SK-N-DZ (cell line): ENCODE results near the gene PC. TPM values are rescaled to one million over a fixed set of nuclear protein-coding genes. Genes with fewer than 3 reads are reported as not detected.
"Not testable (repeated sequence)": the region's sequence is repeated elsewhere in the genome, so short reads cannot be mapped to it uniquely, and the experiment has no call there.

ENCODE experiments used
- DNase-seq: peaks from one replicate; pipeline ENCODE4 v3.0.0-alpha.2; 2015; ENCODE audit warnings: low spot score
- polyA plus RNA-seq, 2 experiments: library from polyadenylated mRNA; depleted of rRNA; stranded (reverse); fragments of >200 nt; gene quantifications; 2 replicates each; pipeline ENCODE4 v1.2.3, GENCODE V29; 2014

PC gene
- polyA plus RNA-seq (2014; cell fraction: cytosol; rRNA removed): 20.3 and 23.9 TPM in 2 replicates
- 39.3 and 44.0 TPM in 2 replicates for polyA plus RNA-seq (2014; cell fraction: nucleus; rRNA removed)

DNA sequence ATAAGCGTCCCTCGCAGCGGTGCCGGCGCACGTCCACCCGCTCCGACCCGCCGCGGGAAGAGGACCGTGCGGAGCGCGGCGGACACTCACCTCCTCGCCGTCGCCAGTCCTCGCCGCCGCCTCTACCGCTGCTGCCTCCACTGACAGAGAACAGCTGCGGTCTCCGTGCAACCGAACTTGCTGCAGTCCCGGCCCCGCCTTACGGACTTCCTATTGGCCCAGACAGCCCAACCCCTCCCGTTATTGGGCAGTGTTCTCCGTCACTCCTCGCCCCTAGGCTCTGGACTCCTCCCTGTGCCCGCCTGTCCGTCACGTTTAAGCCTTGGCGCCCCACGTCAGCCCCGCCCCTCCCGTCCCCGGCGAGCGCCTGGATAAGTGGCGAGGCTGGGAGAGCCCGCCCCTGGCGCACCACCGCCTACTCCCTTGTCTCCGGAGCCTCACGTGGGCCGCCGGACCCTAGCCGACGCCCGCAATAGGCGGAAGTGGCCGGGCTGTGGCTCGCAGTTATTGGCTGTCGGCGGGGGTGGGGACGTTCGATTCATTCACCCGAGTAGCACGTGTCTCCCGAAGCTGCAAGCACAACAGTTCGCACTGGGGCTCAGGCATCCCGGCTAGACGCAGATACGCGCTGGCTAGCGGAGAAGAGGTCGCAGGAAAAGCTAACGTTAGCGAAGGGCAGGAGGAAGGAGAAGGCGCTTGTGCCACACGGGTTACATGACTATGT, at the start of gene PC:
PC (minus strand) TSS at position 152 of the 724 bp plus-strand sequence. CDS start 86,224 bp downstream, outside the sequence.
- peak; percentile 100 for DNase-seq

GRCh38 chr11:67007126-67007525, 48.9 kb upstream of the PC start:
- no peak for DNase-seq

GRCh38 chr11:67006029-67006884, 48.1 kb upstream of the PC start:
- DNase-seq: peak; percentile 63

GRCh38 chr11:67005200-67005599, 47.0 kb upstream of the PC start:
- not testable (repeated sequence) for DNase-seq

DNA sequence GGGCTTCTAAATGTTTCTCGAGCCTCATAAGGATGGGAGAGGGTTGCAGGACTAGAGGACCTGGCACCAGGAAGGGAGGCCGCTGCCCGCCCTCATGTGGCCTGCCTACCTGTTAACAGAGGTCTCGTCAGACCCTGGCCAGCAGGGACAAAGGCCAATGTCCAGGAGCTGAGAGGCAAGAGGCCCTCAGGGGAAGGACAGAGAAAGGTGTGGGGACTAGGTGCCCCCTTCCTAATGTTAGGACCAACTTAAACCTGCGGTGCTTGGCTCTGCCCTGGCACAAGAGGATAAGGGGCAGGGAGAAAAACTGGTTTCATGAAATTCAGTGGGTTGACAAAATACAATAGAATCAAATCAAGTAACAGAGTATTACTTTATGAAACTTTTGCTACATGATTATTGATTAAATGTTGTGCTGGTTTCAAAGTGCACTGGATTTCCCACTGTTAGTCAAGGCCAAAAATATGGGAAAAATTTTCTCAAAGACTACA, 44.8 kb upstream of the PC start:
- no peak for DNase-seq

GRCh38 chr11:67002297-67002913, 44.2 kb upstream of the PC start:
- no peak for DNase-seq

- no peak for DNase-seq
Measured at GRCh38 chr11:67001332-67001731, 43.1 kb upstream of the PC start.

DNA sequence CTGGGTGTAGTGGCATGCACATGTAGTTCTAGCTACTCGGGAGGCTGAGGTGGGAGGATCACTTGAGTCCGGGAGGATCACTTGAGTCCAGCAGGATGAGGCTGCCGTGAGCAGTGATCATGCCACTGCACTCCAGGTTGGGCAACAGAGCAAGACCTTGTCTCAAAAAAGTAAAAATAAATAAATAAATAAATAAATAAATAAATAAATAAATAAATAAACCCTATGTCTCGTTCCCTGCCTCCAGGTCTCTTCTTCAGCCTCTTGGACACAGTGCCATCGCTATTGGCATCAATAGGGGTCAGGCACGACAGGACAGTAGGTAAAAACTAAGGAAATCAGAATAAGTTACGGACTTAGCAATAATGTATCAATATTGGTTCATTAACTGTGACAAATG, 41.4 kb upstream of the PC start:
- DNase-seq: no peak

DNA sequence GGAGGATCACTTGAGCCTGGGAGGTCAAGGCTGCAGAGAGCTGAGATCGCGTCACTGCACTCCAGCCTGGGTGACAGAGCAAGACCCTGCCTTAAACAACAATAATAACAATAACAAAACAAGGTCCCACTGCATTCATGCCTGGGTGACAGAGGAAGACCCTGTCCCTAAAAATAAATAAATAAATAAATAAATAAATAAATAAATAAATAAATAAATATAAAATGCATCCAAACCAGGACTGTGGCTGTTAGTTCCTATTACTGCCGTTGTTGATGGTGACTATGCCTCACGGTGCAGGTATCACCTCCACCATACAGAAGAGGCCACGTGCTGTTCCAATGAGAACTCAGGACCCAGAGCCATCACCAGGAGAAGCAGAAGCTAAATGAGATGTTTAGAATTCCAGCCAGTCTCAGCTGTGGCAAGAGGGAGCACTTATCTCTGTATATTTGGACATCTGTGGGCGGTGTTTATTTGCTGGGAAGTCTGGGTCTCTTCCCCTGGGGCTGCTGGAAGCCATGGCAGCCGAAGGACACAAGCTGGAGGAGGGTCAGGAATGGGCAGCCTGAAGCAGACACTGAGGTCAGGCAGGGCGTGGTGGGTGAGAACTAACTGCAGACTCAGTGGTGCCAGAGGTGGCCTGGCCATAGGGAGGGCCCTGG, 38.6 kb upstream of the PC start:
- DNase-seq: no peak

DNA sequence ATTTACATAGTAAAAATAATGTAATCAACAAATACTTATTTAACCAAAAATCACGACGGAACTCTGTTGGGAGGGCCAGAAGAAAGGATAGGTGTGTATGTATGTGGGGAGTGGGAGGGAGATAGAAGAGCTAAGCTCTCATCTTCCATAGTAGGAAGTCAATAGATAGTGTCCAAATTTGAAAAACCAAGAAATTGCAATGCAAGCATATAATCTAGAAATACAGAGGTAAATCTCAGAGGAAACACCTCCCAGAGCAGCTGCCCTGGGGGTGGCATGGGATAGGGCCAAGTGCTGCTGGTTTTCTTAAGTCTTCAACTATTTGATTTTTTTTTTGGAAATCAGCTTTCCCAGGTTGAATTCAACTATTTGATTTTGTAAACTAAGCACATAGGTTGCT, 33.9 kb upstream of the PC start:
- DNase-seq: no peak

DNA sequence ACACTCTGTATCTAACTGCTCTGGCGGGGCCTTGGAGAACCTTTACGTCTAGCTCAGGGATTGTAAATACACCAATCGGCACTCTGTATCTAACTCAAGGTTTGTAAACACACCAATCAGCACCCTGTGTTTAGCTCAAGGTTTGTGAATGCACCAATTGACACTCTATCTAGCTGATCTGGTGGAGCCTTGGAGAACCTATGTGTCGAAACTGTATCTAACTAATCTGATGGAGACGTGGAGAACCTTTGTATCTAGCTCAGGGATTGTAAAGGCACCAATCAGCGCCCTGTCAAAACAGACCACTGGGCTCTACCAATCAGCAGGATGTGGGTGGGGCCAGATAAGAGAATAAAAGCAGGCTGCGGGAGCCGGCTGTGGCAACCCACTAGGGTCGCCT, 31.2 kb upstream of the PC start:
- not testable (repeated sequence) for DNase-seq

- not testable (repeated sequence) for DNase-seq
Measured at GRCh38 chr11:66988741-66989140, 30.6 kb upstream of the PC start.

- no peak for DNase-seq
Measured at GRCh38 chr11:66987924-66988637, 29.9 kb upstream of the PC start.

GRCh38 chr11:66987158-66987620, 29.0 kb upstream of the PC start:
- no peak for DNase-seq

- no peak for DNase-seq
Measured at GRCh38 chr11:66986178-66986545, 28.0 kb upstream of the PC start.

DNA sequence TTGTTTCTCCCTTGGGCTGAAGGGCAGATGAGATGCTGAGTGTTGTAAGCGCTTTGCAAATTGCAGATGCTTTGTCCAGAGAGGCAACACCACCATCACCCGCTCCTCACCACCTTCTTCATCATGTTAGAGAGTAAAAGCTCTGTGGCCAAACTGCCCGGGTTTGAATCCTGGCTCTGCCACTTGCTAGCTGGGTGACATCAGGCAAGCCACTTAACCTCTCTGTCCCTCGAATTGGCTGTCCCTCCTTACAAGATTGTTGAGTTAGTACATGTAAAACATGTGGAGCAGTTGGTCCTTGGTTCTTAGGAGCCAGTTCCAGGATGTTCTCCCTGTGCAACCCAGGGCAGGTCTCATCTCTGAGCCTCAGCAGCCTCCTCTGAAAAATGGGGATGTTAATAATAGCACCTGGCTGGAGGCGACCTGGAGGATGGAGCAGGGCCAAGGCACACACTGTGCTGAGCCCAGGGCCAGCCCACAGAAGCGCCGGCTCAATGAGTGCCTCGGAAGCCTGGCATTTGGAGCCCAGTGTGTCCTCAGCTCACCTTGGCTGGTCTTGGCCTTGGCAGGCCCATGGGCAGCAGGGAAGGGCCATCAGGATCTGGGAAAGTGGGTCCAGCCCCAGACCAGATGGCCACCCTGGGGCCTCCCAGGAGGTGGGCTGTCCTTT, 27.5 kb upstream of the PC start:
- no peak for DNase-seq

GRCh38 chr11:66983275-66983924, 25.2 kb upstream of the PC start:
- DNase-seq: no peak

GRCh38 chr11:66981976-66982578, 23.9 kb upstream of the PC start:
- no peak for DNase-seq

DNA sequence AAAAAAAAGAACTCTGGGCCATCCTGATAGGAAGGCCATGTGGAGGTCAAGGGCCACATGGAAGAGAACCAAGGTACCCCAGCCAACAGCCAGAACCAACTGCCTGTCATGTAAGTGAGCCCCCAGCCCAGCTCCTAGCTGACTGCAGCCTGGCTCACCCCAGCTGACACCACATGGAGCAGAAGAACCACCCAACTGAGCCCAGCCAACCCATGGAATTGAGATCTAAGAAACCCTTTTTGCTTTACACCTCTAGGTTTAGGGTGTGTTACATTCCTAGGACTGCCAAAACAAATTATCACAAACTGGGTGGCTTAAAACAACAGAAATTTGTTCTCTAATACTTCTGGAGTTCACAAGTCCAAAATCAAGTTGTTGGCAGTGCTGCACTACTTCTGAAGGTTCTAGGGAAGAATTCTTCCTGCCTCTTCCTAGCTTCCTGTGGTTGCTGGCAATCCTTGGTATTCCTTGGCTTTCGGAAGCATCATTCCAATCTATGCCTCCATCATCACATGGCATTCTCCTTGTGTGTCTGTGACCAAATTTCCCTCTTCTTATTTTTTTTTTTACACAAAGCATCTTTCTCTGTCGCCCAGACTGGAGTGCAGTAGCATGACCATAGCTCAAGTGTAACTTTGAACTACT, 21.3 kb upstream of the PC start:
- DNase-seq: no peak
